GM21529 (cell line): ENCODE results near the gene C14orf180.

Experiments used
- ATAC-seq: cut with Tn5 transposase; IDR thresholded peaks from one replicate; pipeline ENCODE4 v1.9.1; 2021; ENCODE audit not compliant: unreplicated experiment

The C14orf180 gene

DNA sequence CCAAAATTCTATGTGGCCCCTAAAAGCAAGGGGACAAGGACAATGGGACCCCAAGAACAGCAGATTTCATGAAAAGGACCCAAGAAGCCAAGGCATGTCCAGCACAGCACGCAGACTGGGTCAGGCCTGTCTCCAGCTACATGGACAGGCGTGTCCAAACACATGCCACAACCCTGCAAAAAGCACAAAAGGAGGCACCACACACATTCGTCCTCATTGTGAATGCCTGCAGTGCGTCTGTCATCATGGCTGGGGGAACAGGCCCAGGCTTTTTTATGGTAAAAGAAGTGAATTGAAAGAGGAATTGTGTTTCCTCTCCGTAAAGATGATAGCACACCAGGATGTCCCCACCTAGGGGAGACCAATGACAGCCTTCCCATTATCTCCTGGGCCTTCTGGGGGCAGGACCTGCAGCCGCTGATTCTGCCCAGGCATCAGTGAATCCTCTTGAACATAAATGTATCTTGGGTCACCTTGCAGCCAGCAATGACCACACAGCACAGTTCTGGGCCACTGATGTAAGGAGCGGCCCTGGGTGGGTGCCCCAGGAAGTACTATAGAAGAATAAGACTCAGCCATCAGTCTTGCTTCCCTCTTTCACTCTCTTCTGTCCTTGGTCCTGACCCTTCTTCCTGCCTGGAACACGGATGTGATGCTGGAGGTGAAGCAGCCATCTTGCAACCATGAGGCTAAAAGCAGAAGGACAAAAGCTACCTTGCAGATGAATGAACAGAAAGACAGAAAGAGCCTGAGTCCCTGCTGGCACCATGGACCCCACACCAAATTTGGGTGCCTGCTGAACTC is 29.8 kb upstream of the C14orf180 start:
- no peak for ATAC-seq

DNA sequence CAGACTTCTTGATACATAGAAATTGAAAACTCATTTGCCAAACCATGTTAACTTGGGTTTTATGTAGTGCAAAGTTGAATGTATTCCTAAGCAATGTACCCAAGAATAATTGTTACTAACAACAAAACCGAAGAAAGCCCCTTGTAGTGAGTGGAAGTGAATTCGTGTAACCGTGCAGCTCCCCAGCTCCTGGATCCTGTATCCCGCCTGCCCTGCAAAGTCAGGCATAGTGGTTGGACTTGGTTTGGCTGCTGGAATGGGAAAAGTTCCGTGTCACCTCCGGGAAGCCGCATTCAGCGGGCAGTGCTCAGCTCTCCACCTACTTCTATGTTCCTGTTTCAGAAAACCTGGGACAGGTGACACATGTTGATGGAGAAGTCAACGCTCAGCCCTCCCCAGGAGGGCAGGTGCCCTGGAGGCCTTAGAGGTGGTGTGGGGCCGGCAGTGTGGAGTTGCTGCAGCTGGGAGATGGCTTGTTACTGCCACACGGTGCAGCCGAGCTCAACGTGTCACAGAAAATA is 29.2 kb upstream of the C14orf180 start:
- ATAC-seq: no peak

DNA sequence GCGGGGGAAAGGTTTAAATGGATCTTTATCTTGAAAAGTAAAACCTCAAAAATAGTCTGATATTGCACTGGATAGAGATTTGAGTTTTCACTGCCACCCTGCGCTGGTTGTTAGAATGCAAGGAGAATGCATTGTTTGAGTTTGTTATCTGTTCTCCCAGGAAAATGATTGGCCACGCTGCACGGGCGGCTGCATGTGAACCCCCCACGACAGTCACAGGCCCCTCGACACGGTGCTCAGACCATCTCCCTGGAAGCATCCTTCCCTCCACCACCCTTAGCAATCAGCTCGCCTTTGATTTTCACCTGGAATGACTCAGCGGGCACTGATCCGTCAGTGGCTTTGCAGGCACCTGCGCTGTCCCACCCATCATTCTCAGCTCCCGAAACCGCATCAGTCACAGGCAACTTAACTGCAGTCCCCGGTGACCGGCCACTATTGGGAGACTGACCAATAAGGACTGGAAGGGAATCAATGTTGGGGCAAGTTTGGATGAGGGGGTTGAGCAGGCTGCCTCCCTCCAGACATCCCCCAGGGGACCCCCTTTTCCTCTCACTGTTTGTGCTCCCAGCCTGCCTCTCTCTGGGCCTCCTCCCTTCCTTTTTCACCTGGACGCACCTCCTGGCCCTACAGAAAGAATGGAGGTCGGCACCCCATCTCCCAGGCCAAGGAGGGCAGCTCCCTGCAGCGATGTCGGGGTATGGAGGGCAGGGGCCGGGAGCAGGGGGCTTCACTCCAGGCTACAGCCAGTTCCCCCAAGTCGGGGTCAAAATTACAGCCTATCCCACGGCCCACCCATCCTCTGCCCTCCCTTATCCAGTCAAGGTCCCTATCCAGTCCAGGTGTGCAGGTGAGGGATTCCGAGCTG is 28.5 kb upstream of the C14orf180 start:
- no peak for ATAC-seq

DNA sequence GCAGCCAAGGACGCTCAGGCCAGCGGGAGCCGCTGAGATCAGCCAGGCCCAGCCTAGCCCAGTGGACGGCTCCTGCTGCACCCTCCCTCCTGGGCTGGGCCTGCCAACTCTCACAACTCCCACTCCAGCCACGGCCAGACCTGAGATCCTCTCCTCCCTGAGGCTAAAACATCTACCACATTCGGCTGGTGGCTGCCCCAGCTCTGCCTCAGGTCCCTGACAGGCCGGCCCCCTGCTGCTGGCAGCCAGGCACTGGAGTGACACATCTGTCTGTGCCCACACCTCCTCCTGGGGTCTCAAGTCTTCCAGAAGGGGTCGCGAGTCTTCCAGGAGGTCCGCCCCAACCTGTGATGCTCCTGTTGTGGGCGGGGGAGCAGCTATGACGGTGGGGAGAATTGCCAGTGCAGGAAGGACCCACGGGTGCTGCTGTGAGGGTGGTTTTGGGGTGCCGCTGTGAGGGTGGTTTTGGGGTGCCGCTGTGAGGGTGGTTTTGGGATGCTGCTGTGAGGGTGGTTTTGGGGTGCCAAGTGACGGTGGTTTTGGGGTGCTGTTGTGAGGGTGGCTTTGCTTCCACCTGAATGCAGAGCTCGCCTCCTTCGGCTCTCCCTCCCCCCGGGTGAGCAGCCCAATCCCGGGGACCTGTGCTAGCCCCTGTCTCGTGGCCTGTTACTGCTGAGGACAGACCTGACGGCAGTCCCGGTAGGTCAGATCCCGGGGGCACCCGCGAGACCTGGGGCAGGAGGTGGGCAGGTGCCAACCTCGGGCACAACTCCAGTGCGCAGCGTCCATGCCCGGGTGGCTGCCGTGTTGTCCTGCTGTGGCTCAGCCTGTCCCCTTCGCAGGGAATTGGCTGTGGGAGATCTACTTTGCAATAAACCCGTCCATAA is 27.5 kb upstream of the C14orf180 start:
- no peak for ATAC-seq

DNA sequence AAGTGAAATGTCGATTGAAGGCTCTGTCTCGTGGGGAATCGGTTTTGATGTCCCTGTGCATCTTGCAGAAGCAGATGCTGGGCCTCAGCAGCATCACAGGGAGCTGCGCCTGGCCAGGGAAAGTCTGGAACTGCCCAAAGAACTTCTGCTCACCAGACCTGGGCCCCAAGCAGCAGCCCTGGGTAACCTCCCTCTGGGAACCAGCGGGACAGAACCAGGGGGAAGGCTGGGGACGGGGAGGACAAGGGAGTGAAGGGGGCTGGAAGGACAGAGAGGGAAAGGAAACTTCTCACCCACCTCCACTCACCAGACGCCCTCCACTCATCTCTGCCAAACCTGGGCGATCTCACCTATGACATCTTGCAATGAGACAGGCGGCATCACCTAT is 26.8 kb upstream of the C14orf180 start:
- ATAC-seq: no peak

DNA sequence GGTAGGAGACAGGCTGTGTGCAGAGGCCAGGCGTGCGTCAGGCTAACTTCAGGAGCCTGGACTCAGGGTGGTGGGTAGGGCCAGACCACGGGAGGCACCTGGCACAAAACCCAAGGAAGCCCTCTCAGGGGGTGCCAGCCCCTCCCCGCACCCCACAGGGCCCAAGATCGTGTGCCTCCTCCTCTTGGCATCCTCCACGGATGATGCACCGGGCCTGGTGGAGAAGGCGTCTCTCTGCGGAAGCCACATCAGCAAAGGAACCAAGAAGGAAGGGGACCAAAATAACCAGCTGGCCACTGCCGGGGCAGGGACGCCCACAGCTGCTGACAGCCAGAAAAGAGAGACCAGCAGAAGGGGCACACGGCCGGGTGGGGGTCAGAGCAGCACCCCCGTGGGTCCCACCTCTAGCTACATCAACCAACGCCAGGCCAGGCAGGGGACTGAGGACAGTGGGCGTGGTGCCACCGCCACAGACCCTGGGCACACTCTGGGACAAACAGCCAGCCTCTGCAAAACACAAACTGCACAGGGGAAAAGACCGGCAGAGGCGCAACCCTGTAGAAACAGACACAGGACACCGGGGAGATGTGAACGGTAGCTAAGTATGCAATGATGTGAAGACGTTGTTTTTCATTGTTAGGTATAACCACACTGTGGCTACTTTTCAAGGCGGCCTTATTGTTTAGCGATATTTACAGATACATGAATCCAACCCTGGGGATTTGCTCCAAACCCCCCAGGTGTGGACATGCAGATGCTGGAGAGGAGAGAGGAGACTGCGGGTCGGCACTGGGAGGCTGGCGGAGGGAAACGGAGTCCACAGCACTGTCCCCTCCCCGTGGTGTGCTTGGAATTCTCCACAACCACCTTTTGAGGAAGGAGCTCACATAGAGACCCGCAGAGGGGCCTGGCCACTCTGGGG is 26.1 kb upstream of the C14orf180 start:
- no peak for ATAC-seq

DNA sequence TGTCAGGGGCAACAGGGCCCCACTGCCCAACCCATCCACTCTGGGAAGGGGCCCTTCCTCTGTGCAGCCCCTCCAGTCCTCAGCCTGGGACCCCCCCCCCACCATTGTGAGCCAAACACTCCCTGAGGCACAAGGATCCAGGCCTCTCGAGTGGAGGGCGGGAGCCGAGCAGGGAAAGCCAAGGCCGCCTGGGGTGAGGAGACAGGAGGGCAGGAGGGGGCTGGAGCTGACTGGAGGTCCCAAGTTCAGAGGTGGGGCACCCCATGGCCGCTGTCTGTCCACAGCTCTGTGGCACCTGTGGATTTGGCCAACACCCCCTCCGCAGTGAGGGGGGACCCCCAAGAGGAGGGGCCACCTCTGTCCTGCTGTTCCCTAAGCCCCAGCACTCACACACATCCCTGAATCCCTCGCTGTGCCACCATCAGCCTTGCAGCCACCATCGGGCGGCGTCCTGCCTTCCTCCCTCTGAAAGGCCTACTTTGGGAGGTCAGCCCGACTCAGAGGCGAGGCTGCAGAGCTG is 25.4 kb upstream of the C14orf180 start:
- no peak for ATAC-seq

DNA sequence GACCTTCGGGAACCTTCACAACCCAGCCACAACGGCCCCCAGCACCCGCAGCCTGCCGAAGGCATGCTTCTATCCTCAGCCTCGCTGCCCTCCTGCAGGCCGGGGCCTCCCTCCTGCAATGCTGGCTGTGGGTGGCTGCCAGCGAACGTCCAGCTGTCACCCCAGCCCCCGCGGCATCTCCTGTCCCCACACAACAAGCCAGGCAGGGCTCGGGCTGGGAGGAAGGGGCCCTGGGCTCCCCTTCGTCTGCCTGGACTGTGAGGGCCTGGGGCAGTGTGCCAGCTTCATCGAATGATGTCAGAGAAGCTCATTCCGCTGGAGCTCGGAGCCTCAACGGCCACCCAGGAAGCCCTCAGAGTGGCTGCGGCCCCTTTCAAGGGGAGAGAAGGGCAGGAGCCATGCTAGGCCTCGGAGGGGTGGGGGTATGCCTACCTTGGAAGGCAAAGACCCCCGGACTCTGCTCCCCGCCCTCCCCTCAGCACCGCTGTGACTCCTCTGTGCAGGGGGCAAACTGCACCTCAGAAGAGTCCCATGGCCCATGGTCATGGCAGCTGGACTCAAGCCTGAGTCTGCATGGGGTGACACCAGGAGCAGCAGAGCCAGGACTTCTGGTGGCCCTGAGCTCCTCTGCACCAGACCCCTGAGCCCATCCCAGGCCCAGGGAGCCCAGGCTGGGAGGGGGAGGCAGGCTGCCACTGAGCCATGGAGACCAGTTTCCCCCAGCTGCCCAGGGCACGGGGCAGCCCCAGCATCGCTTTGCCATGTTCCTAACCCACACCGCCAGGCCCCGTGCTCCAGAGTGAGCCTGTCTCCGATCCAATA is 24.7 kb upstream of the C14orf180 start:
- no peak for ATAC-seq

DNA sequence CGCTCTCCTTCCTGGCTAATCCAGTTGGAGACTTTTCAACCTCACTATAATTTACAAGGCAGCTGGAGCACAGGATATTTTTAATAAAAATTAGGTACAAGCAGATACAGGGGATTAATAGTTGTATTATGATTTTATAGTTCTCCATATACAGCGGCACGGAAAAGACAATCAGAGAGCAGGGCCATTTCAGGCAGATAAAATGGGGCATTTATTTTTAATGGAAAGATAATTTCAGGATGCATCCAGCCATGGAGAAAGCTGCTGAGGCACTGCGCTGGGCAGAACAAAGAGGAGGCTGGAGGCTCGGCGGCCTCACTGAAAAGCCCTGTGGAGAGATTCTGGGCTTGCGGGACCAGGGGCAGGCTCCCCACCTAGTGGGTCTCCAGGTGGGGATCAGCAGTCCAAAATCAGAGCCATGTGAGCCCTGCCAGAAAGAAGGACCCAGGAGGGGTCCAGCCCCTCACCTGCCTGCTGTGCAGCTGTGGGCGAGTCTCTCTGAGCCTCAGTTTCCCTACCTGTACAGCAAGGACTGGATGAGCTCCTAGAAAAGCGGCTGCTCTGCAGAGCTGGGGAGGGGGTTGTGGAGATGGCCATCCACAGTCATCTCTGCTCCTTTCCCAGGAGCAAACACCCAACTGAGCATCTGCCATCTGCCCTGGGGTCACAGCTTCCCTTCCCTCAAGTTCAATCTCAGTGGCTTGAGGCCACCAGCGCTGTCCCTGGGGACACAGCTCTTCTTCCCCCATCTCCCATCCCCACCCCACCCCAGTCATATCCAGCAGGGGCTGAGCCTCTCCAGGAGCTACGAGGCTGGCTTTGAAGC is 23.9 kb upstream of the C14orf180 start:
- ATAC-seq: no peak

DNA sequence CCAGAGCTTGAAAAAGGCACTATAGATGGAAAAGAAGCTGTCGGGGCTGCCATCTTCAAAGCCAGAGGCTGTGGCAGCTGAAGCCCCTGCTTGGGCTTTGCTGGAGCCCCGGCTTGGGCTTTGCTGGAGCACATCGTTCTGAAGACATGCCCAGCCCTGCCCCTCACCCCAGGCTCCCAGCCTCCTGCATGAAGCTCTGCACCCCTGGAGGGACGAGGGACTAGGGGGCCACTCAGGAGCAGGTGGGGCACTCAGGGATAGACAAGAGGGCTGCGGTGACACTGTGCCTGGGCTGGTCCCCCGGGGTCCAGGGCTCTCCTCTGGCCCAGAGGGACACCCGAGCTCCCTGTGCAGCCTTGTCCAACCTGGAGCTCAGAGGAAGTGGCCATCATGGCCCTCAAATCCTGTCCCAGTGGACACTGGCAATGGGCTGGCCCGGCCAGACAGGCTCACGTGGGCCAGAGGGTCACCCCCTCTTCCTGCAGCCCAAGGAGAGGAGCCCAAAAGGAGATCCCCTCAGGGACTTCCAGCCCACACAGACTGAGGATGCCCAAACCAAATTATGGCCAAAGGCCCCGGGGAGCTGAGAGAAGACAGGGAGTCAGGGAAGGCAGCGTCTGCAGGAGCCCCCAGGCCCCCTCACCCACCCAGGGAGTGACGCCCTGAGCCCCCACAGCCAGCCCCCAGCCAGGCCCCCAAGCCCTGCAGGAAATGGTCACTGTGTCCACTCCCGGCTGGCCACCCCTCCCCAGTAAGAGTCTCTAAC is 23.1 kb upstream of the C14orf180 start:
- no peak for ATAC-seq

DNA sequence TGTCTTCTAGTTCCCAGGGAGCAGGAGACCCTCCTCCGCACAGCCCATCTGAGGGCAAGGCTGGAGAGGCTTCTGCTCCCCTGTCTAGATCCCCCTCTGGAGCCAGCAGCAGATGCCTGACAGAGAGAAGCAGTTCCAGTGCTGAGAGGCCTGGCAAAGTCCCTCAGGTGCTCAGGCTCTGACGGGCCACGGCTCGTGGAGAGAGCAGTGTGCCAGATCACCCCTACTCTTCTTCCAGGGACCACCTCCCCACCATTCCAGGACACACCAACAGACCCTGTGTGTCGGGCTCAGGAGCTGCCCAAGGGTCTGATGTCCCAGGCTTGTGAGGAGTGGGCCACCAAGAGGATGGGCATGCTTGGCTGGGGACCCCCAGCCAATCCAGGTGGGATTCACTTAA is 22.5 kb upstream of the C14orf180 start:
- no peak for ATAC-seq

DNA sequence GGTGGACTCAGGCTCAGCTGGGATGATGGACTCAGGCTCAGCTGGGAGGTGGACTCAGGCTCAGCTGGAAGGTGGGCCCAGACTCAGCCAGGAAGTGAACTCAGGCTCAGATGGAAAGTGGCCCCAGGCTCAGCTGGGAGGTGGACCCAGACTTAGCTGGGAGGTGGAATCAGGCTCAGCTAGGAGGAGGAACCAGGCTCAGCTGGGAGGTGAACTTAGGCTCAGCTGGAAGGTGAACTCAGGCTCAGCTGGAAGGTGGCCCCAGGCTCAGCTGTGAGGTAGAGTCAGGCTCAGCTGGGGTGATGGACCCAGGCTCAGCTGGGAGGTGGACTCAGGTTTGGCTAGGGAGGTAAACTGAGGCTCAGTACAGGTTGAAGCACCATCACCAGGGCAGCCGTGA is 21.8 kb upstream of the C14orf180 start:
- ATAC-seq: no peak

DNA sequence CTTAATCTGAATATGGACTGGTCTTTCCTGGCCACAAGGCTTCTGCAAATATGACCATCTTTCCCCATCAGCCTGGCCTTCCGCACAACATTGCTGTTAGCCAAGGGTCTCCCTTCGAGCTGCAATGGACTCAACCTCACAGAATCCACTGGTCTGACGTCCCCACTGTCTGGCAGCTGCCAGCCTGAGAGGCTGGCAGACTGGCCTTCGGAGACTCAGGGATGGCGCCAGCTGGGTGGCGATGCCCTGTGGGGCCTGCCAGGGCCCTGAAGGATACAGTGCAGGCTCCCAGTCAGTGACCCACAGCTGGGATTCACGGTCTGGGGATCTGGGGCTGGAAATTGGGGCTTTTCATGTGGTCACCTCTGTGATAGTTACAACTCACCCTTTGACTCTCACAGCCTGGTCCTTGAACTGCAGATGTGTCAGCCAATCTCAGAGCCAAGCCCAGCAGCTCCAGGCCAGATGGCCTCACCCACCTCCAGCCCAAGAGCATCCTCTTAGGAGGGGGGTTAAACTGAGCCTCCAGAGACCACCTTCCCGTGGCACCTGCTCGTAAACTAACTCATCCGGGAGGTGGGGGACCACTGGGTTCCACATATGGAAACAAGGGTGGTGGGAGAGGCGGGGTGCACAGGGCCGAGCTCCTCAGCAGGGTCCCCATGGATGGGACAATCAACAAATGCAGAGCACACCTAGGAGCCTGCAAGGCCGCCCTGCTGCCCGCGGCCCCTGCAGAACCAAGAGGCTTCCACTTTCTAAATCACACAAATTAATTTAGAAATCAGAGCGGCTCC is 21.1 kb upstream of the C14orf180 start:
- ATAC-seq: no peak

DNA sequence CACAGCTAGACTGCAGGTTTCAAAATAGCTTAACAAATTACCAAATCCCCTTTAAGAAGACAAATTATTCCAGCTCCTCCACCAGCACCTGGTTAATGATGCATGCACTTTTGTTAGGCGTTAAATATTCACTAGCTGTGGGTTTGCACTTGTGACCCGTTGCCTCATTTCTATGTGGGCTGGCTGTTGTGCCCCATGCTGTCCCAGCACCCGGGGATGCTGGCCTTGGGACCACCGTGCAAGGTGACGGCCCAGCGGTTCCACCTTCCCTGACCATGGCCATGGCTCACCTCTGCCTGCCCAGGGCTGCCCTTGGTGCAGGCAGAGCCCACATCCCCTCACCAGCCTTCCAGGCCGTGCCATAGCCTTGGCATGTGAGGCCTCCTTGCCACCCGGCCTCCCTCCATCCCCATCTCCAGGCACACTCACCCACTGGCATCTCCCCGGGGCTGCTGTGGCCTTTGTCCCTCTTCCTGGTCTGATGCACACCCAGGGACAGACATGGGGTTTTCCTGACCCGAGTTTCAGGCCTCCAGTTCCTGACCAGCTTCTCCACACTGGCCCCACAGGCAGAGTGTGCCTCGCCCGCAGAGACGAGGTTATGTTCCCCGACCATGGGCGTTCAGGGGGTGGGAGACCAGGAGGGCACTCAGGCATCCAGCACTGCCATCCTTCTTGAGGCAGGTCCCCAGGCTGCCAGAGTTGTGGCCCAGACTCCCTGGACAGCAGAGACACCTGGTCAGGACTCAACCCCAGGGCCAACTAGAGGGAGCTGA is 20.3 kb upstream of the C14orf180 start:
- no peak for ATAC-seq

DNA sequence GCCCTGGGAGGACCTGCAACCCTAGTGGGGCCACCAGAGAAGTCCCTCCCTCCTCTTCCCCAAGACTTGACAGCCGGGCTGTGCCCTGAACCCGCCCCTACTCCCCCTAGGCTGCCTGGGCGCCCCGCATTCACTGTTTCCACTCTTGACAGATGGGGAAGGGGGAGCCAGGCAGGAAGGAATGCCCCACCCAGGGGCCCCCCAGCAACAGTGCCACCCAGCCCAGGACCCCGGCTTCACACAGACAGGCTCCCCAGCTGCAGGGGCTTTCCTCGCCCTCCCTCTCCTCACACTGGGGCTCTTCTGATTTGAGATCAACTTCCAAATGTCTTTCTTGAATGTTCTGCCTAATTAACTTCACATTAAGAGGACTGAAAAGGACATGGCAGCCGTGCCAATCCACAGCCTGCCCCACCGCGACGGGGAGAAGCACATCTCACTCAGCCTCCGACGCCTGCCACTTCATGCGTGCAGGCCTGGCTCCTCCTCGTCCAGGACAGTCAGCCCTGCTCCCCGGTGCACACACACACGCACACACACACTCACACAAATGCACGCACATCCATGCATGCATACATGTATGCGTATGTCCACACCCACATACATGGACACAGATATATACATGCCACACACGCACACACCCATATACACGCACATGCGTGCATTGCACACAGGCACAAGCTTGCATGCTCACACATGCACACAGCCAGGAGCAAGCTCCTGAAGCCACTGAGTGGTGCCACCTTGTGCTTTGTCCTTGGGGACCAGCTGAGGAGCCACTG is 19.6 kb upstream of the C14orf180 start:
- ATAC-seq: no peak
